HG03139 (cell line): ENCODE data around the gene MAD1L1.
"Not testable (repeated sequence)": the region's sequence is repeated elsewhere in the genome, so short reads cannot be mapped to it uniquely, and the experiment has no call there.

ENCODE experiments used
- ATAC-seq: cut with Tn5 transposase; IDR thresholded peaks from one replicate; pipeline ENCODE4 v1.9.1; 2021; ENCODE audit not compliant: unreplicated experiment

MAD1L1 gene

GRCh38 chr7:2048006-2048405 lies 184.7 kb downstream of the MAD1L1 start:
- ATAC-seq, result no peak

GRCh38 chr7:2046581-2047565 lies 185.9 kb downstream of the MAD1L1 start:
- no peak for ATAC-seq

DNA sequence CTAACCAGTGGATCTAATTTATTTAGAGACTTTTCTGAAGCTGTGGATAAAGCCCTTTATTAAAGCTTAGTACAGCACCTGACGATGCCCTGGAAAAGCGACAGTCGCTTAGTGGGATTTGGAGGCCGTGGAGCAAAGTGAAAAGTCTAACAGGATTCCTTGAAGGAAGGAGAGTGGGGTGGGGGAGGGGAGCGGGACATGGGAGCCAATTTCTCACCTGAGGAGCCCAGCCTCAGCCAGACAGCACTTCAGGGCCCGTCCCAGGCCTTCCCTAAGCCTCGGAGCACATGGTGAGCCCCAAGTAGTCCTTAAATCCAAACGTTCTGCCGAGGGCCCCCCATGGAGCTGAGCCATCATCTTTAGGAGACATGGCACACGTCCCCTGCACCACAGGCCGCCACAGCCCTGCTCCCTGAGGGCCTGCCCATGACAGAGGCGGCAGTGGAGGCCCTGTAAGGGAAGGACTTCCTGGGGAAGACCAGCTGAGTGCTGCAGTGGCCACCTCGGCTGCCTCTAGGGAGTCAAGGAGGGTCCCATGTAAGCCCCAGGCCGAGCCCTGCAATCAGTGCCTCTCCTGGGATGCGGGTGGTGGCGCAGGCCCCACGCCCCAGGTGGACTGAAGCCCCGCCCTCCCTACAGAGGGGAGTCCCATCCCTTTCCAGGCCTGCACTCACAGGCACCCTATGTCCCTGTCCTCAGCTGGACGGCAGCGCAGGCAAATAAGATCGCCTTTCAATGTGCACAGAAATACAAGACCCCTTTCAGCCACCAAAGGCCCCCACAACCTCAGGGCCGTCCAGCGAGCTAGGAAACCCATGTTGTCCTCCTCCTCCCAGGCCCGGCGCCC lies 187.0 kb downstream of the MAD1L1 start:
- no peak for ATAC-seq

GRCh38 chr7:2044883-2045471 lies 187.8 kb downstream of the MAD1L1 start:
- no peak for ATAC-seq

- no peak for ATAC-seq
These were observed 188.3 kb downstream of the MAD1L1 start for GRCh38 chr7:2044311-2044882.

- no peak for ATAC-seq
These were observed 189.3 kb downstream of the MAD1L1 start for GRCh38 chr7:2043316-2044039.

DNA sequence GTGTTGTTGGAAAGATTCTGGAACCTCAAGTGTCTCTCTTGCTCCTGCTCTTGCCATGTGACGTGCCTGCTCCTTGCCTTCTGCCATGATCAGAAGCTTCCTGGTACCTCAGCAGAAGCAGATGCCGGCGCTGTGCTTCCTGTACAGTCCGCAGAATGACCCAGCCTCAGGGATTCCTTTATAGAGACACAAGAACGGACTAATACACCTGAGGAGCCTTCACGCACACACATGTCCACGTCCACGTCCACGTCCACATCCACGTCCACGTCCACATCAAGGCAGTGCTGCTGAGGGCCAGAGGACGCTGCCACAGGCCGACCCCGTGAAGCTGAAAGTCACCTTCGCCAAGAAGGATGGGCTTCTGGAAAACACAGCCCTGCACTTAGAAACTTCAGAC lies 190.1 kb downstream of the MAD1L1 start:
- ATAC-seq, result no peak

DNA sequence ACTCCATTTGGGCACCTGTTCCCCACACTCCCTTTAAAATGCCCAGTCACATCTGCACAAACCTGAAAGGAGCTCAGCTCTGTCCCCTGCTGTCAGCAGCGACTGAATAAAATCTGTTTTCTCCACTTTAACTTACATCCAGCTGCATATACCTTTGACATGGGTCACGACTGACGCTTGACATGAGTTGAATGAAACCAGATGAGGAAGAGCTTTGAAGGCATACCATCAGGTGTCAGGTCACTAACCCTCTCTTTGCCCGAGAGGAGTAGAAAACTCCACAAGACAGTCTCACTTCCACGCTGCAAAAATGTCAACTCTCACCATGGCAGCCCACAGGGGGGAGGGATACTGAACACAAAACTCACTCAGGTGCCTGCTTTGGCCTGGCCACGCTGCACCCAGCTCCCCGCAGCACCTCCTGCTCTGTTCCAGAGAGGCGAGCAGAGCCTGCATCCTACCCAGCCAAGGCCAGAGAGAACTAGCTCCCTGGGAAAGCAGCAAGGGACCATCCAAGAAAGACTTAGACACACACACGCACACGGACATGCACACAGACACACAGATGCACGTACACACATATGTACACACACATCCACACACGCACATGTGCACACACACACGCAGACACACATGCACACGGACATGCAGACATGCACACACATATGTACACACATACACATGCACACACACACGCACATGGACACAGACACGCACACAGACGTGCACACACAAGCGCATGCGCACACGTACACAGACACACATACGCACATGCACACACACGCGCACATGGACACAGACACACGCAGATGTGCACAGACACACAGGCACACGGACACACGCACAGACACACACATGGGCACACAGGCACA lies 191.0 kb downstream of the MAD1L1 start:
- no peak for ATAC-seq

DNA sequence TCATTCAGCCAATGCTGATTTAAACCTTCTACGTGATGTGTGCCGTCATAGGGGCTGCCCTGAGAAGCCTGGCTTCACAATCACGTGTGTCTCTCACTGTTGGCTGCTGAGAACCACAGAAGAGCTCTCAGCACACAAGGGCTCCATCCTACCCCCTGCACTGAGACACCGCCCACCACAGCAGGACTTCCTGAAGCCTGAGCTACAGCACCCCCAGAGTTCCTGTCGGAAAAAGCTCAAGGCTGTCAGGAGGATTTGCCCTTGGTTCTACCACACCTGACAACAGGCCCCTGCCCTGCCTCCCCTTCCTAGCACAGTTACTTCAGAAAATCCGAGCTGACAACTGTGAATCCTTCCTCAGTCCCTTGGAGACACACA lies 191.9 kb downstream of the MAD1L1 start:
- ATAC-seq, result no peak

DNA sequence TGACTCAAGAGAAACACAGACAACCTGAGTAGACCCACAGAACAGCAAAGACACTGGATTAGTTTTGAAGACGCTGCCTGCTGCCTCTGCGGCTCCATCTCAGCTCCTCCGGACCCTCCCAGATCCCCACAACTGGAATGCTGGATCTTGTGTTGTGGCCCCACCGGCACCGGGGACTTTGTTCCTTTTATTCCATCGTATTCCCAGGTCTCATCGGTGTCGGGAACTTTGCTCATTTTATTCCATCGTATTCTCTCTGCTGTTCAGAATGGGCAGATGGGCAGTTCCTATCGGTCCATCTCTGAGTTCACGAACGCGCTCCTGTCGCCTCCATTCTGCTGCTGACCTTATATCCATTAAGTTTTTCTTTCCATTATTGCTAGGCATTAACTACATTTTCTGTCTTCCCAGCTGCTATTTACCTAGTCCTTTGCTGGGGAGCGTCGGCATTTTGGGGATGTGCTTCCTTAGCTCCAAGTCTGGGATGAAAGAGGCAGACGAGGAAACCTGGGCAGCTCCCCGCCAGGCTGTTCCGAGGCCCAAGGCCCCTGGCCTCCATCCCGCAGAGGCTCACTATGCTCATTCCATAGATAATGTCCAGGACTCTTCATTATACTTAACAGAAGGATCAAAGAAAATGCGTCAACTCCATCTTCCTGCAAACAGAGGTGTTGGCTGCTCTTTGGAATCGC lies 192.4 kb downstream of the MAD1L1 start:
- no peak for ATAC-seq

DNA sequence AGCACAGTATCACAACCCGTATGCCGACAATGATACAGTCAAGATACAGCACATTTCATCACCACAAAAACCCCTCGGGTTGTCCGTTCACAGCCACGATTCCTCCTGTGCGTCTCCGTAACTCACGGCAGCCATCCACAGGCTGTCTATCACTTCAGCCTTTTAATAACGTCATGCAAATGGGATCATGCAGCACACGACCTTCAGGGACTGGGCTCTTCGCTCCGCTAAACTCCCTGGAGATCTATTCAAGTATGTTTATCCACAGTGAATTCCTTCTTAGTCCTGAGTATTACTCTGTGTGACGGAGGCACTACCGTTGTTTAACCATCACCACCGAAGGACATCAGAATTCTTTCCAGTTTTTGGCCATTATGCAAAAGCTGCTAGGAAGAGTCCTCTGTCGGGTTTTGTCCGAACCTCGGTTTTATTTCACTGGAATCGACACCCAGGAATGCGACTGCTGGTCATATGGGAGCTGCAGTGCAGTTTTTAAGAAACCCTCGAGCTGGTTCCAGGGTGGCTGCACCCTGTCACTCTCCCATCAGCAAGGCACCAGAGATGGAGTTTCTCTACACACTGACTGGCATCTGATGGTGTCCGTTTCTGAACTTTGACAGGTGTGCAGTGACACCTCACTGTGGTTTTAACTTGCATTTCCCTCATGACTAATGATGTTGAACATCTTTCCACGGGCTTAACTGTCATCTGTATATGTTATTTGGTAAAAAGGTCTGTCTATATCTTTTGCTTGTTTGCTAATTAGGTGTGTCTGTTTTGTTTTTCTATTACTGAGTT lies 193.6 kb downstream of the MAD1L1 start:
- no peak for ATAC-seq

GRCh38 chr7:2037808-2038522 lies 194.8 kb downstream of the MAD1L1 start:
- ATAC-seq, result no peak

DNA sequence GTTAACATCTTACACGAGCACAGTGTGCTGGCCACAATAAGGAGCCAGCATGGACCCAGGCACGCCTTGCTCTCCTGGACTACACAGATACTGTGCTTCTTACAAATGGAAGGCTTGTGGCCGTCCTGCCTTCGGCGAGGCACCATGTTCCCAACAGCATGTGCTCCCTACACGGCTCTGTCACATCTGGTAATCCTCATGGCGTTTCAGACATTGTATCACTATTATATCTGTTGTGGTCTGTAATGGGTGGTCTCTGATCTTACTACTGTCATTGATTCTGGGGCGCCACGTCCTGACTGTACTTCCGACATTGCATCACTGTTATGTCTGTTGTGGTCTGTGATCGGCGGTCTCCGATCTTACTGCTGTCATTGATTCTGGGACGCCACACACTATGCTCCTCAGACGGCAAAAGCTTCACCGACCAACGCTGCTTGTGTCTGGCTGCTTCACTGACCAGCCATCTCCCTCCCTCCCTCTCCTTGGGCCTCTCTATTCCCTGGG lies 195.4 kb downstream of the MAD1L1 start:
- ATAC-seq, result no peak

DNA sequence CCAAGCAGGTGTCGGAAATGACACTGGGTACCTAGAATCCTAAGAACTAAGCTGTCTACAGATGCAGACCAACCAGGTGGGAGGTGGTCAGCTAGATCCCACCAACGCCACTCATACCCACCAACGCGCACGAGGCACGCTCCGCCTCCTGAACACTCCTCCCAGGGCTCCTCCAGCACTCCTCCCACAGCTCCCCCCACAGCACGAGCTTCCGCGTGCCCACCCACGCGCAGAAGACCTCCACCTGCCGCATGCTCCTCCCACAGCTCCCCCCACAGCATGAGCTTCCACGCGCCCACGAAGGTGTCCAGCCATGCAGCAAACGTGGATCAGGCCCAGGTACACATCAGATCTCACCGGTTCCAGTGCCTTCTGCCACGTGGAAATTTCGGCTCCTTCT lies 196.0 kb downstream of the MAD1L1 start:
- no peak for ATAC-seq

GRCh38 chr7:2036201-2036600 lies 196.5 kb downstream of the MAD1L1 start:
- ATAC-seq, result not testable (repeated sequence)

DNA sequence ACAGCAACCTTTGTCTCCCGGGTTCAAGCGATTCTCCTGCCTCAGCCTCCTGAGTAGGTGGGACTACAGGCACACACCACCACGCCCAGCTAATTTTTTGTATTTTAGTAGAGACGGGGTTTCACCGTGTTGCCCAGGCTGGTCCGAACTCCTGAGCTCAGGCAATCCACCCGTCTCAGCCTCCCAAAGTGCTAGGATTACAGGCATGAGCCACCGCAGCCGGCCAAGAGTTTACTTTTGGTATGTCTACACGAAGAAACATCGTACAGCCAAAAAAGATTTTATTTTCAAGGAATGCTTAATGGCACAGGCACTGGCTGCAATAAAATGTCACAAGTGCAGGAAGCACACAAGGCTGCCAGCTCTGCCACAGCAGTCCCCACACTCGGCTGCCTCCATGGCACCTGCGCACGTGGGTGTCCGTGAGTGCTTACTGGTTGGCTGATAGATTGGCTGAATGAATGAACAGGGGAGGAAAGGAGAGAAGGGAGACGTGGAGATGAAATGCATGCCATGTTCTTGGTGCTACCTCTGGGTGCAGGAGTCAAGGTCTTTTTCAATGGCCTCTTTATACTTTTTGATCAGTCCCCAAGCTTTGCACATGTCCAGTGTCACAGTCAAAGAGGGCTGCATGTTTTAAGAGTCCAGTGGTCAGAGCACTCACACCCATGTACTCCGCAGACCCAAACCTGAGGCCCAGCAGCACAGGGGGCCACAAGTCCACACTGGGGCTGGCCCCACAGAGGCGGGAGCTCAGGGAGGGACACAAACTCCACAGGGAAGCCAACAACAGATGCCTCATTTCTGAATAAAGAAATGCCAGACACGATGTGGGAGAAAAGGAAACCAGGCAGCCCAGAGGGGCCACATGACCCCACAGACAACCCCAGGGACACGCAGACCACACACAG lies 198.2 kb downstream of the MAD1L1 start:
- ATAC-seq, result no peak
